Osteoblast (primary cell): ENCODE data around the gene RFTN1. TPM values are rescaled to one million over a fixed set of nuclear protein-coding genes. Genes with fewer than 3 reads are reported as not detected.

Experiments
- DNase-seq: peaks from one replicate; pipeline ENCODE4 v3.0.0; 2011; ENCODE audit warnings: low spot score, mixed read lengths; ENCODE audit not compliant: insufficient read length; ENCODE audit errors: missing footprints
- H2AFZ ChIP-seq: 2 replicates; pipeline ENCODE4 v1.6.0; 2011; ENCODE audit warnings: mild to moderate bottlenecking, low read length
- H3K27ac ChIP-seq: 2 replicates; pipeline ENCODE4 v1.5.1; 2011; ENCODE audit warnings: mild to moderate bottlenecking, low read depth, low read length, moderate library complexity
- H3K27me3 ChIP-seq: 2 replicates; pipeline ENCODE4 v1.6.0; 2012; ENCODE audit warnings: mild to moderate bottlenecking, control low read depth, inconsistent platforms, low read length, moderate library complexity; ENCODE audit not compliant: insufficient read depth
- H3K36me3 ChIP-seq: 2 replicates; pipeline ENCODE4 v1.5.1; 2011; ENCODE audit warnings: mild to moderate bottlenecking, low read length, control low read depth, moderate library complexity; ENCODE audit not compliant: insufficient read depth
- H3K4me1 ChIP-seq: 2 replicates; pipeline ENCODE4 v1.5.1; 2011; ENCODE audit warnings: mild to moderate bottlenecking, low read length, control low read depth, moderate library complexity; ENCODE audit not compliant: insufficient read depth
- H3K4me2 ChIP-seq: 2 replicates; pipeline ENCODE4 v1.6.0; 2011; ENCODE audit warnings: mild to moderate bottlenecking, low read length; ENCODE audit not compliant: insufficient read depth
- H3K4me3 ChIP-seq: fragments of 200-600 bp; sonication (generic); 3 replicates; pipeline ENCODE4 v1.5.1; 2012; ENCODE audit warnings: mild to moderate bottlenecking, low read length, inconsistent platforms; ENCODE audit not compliant: insufficient read depth
- H3K79me2 ChIP-seq: 2 replicates; pipeline ENCODE4 v1.6.0; 2012; ENCODE audit warnings: mild to moderate bottlenecking, low read length, control low read depth, inconsistent platforms; ENCODE audit not compliant: insufficient read depth
- H3K9me3 ChIP-seq: 2 replicates; pipeline ENCODE4 v1.5.1; 2011; ENCODE audit warnings: low read depth, low read length, control low read depth
- H4K20me1 ChIP-seq: 2 replicates; pipeline ENCODE4 v1.6.0; 2012; ENCODE audit warnings: mild to moderate bottlenecking, low read length, control low read depth; ENCODE audit not compliant: insufficient read depth
- CTCF ChIP-seq: IDR thresholded peaks from 2 replicates; pipeline ENCODE4 v1.5.1; 2011; ENCODE audit warnings: mild to moderate bottlenecking, low read depth, low read length, moderate library complexity; ENCODE audit errors: extremely low read depth
- total RNA-seq: library from RNA; depleted of rRNA; stranded (reverse); fragments of >200 nt; gene quantifications from 2 replicates; pipeline ENCODE4 v1.2.3, GENCODE V29; 2012

RFTN1 gene
- total RNA-seq, 1 donor = 99.2 TPM

- TF ChIP-seq CTCF = no peak
- peaks cover 82% of the 10 kb centered on the region for H3K79me2 ChIP-seq
- DNase-seq = no peak
- H3K9me3 ChIP-seq = no peaks in the 10 kb centered on the region
- H3K27me3 ChIP-seq = no peaks in the 10 kb centered on the region
- H3K4me1 ChIP-seq = peaks cover 6% of the 10 kb centered on the region
- H2AFZ ChIP-seq = no peak overlapping the region
- H3K36me3 ChIP-seq = peaks cover 4% of the 10 kb centered on the region
- no peak overlapping the region for H3K4me3 ChIP-seq
- H3K4me2 ChIP-seq = no peak overlapping the region
- H3K27ac ChIP-seq = no peak overlapping the region
- H4K20me1 ChIP-seq = peaks cover 43% of the 10 kb centered on the region
Observed at GRCh38 chr3:16498130-16498890, 15.2 kb downstream of the RFTN1 start.

- Histone ChIP-seq H3K27ac (no peak overlapping the region), H3K9me3 (no peaks in the 10 kb centered on the region), H3K79me2 (peaks cover 72% of the 10 kb centered on the region), H4K20me1 (peaks cover 41% of the 10 kb centered on the region), H3K4me3 (no peak overlapping the region), H2AFZ (no peak overlapping the region), H3K27me3 (no peaks in the 10 kb centered on the region), H3K4me2 (no peak overlapping the region), H3K4me1 (peaks cover 6% of the 10 kb centered on the region), H3K36me3 (peaks cover 10% of the 10 kb centered on the region)
- no peak for TF ChIP-seq CTCF
- no peak for DNase-seq
Observed at GRCh38 chr3:16496408-16497222, 16.9 kb downstream of the RFTN1 start.

GRCh38 chr3:16496008-16496407 is 17.5 kb downstream of the RFTN1 start:
- no peak overlapping the region for H3K4me3 ChIP-seq
- H4K20me1 ChIP-seq = peaks cover 42% of the 10 kb centered on the region
- H3K4me2 ChIP-seq = no peak overlapping the region
- H3K9me3 ChIP-seq = no peaks in the 10 kb centered on the region
- H3K79me2 ChIP-seq = peaks cover 72% of the 10 kb centered on the region
- peaks cover 16% of the 10 kb centered on the region for H3K36me3 ChIP-seq
- H3K4me1 ChIP-seq = peaks cover 6% of the 10 kb centered on the region
- no peak overlapping the region for H2AFZ ChIP-seq
- no peak overlapping the region for H3K27ac ChIP-seq
- DNase-seq = no peak
- no peaks in the 10 kb centered on the region for H3K27me3 ChIP-seq
- TF ChIP-seq CTCF = no peak
